Right hindlimb (tissue), 1 donor: Measurements from ENCODE around the gene TMTC1.
A peak's percentile ranks its signal among the peaks of the same experiment; 100 is the strongest.
"Not testable (repeated sequence)": the region's sequence is repeated elsewhere in the genome, so short reads cannot be mapped to it uniquely, and the experiment has no call there.

Experiments
- DNase-seq: peaks from one replicate; pipeline ENCODE4 v3.0.0-alpha.2; 2018

TMTC1 gene

DNA sequence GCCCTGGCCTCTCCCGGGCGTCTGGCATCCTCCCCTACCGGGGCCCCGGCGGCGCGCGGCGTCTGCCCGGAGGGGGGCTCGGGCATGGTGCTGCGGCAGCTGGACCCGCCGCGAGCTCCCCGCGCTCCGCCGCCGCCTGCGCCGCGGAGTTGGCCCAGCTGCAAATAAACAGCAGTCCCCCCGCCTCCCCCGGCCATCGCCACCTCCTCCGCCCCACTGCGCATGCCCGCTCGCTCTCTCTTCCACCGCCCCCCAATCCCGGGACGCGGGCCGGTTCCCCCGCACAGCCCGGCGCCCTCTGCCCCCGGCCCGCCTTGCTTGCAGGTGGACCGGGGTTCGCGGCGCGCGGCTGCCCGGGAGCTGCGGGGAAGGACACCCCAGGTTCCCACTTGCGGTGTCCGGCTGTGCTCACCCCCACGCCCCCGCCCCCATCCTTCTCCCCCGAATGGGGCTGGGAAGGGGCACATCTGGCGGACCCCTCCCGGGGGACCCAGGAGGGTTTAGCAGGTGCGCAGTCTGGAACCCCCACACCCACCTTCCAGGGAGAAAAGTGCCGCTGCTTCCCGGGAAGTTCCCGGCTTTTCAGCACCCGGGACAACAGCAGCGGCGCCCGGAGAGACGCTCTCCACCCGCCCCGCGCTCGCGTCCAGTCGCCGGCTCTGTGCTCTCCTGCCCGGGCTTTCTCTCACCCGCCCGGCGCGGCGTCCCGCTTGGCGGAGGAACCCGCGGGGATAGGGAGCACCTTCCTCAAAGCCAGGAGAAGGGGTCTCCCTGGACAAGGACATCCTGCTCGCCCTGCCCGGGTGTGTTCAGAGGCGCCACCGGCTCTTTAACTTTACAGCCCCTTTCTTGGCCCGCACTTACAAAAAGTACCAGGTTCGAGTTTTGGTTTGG is at the start of gene TMTC1:
Gene TMTC1 (minus strand): TSS at position 170 of the 894 bp plus-strand sequence. CDS start 191 bp downstream, outside the sequence.
- peak; percentile 87 for DNase-seq

DNA sequence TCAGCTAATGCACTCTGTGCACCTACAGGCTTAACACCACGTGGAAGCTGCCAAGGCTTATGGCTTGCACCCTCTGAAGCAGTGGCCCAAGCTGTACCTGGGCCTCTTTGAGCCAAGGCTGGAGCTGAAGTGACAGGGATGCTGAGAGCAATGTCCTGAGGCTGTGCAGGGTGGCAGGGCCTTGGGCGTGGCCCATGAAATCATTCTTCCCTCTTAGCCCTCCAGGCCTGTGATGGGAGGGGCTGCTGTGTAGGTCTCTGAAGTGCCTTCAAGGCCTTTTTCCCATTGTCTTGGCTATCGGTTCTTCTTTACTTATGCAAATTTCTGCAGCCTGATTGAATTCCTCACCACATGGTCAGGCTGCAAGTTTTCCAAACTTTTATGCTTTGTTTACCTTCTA is 47.4 kb upstream of the TMTC1 start:
- DNase-seq: no peak

DNA sequence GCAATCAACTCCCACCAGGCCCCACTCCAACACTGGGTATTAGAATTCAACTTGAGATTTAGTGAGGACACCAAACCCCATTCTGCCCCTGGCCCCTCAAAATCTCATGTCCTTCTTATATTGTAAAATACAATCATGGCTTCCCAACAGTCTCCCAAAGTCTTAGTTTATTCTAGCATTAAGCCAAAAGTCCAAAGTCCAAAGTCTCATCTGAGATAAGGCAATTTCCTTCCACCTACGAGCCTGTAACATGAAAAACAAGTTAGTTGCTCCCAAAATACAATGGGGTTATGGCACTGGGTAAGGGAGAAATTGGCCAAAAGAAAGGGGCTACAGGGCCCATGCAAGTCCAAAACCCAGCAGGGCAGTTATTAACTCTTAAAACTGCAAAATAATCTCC is 46.6 kb upstream of the TMTC1 start:
- DNase-seq: no peak

DNA sequence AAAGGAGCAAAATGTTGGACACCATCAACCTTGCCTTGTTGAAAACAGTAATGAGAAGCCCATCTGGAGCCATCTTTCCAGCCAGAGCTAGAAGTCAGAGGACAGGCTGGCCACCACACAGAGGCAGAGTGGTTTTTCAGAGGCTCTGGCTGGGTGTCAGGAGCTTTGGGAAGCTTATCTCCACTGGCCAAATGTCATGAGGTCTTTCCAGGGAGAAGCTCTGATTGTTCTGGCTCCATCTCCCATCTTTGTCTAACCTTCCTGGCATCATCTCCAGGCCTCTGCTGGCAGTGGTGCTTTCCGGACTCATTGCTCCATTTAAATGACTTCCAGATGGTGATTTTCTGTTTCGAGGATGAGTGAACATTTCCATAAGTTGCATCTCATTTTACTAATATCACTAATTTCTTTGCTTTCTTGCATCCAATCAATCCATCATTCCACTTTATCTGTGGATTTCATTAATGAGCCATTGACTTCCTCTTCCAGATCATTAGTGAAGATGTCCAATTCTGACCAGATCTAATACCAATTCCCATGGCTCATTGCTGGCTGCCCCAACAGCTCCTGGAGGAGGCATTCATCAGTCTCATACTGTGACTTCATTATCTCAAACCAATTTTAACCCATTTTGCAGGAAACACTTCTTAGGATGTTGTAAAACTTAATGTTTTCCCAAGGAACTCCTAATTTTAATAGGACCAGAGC is 35.3 kb upstream of the TMTC1 start:
- peak; percentile 73 for DNase-seq

DNA sequence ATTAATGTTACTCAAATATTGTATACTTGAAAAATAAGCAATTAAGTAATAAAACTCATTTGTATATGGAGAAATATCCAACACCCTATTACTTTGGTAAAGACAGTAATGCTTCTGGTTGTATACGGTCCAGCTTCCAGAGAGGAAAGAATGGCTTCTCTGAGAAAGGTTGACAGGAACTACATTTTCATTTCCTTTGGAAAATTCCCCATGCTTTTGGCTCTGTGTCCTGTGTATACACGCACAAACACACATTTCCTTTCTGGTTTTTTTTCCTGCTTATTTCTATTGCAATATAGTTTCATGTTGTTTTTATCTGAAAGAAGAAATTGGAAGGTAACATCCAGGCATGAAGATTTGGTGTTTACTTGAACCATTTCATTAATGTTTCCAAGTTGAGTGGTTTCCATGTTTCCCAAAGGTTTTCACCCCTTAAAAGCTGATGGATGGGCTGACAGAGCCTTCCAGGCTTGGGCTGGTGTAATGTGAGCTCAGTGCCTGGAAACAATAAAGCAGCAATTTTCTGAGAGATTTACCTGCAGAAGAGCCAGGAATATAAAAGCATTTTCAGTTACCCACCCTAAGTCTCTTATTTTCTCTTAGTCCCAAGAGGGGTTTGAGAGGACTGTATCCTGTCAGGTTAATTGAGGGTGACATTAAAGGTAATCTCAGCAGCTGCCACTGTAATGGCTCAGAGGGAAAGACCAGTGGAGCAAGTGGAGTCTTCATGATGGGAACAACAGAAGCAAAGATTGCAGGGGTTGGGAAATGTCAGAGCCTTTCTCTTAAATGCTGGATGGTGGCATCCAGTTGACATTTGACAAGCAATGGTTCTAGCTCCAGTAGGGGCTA is 33.4 kb upstream of the TMTC1 start:
- no peak for DNase-seq

DNA sequence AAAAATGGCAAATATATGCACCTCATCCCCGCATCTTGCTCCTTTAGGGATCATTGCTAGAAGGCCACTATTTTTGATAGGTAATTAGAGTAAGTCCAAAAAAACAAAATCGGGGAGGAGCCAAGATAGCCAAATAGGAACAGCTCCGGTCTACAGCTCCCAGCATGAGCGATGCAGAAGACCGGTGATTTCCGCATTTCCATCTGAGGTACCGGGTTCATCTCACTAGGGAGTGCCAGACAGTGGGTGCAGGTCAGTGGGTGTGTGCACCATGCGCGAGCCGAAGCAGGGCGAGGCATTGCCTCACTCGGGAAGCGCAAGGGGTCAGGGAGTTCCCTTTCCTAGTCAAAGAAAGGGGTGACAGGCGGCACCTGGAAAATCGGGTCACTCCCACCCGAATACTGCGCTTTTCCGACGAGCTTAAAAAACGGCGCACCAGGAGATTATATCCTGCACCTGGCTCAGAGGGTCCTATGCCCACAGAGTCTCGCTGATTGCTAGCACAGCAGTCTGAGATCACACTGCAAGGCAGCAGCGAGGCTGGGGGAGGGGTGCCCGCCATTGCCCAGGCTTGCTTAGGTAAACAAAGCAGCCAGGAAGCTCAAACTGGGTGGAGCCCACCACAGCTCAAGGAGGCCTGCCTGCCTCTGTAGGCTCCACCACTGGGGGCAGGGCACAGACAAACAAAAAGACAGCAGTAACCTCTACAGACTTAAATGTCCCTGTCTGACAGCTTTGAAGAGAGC is 26.0 kb upstream of the TMTC1 start:
- DNase-seq: not testable (repeated sequence)

DNA sequence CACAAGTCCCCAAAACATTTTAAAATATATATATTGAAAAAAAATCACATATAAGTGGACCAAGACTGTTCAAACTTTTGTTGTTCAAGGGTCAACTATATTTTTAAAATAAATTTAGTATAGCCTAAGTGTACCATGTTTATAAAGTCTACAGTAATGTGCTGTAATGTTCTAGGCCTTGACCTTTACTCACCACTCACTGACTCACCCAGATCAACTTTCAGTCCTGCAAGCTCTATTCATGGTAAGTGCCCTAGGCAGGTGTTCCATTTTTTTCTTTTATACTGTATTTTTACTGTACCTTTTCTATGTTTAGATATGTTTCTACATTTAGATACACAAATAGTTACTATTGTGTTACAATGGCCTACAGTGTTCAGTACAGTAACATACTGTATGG is 23.4 kb upstream of the TMTC1 start:
- DNase-seq: no peak

DNA sequence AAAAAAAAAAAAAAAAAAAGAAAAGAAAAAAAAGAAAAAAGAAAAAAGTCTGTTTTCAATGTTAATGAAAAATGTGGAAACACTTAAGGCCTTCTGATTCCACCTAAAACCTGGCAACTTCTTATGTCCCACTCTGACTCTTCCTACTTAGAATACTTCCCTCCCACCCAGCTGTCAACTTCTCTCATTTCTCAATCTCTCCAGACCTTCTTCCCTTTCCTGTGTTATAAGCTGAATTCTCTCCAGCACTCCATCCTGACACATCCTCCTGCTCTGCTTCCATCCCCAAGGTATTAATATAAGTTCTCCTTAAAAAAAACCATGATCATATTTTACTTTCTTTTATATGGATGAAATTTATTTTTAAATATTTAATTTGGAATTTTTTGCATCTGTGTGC is 20.3 kb upstream of the TMTC1 start:
- no peak for DNase-seq

DNA sequence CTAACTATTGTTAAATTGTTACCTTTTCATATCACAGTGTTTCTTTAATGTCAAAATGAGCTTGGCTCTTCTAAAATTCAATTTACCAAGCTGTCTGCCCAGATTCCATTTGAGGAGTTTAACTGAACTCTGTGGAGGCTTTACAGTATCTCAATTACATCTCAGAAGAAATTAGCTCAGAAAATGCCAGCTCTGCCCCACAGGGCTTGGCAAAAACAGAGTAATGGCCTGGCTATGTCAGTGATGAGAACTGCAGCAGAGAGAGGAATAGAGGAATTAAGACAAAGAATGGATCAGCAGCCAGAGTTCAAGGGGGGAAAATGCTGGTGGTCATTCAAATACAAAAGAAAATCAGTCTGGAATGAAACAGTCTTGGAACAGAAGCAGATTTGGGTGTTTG is 15.8 kb upstream of the TMTC1 start:
- DNase-seq: no peak

DNA sequence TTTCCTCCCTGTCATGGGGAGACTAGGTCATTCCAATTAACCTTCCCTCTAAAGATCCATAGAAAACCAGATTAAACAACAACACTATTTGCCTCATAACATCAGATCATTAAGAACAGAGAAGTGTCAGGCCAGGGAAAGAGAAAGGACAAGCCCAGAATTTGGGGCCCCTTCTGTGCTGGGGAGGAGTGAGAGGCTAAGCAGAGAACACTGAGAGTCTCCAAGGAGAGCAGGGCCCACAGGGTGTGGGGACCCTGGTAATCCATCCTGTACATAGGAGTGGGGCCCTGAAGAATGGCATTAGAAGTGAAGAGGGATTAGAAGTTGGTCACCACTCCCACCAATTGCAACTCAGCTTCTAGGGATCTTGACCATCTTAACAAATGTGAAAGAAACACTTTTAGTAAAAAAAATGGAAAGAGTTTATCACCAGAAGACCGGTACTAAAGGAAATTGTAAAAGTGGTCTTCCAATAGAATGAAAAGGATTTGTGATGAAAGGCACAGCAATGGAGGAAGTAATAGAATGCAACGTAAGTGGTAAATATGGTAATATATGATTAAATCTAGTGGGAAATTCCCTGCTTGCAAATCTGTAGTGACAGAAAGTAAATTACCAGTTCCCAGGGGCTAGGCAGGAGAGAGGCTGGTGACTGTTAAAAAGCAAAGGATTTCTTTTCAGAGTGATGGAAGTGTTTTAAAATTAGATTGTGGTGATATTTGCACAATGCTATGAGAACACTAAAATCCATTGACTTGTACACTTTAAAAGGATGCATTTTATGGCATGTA is 14.0 kb upstream of the TMTC1 start:
- no peak for DNase-seq

DNA sequence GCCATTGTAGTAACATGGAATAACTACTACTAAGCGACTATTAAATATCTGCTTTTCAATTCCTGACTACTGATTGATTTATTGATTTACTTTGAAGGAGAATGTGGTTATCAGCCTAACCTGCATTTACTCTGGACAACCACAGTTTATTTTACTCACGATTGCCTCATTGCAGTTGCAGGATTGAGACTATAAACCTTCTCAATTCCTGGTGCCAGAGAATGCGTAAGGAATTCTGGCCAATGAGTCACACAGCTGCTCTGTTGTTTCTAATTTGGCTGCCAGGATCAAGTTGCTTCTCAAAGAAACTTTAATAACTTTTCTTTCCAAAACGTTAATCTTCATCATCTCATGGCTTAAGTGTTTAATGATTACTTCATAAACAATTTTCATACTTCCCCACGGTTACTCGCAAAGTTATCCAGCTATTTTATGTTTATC is 13.1 kb upstream of the TMTC1 start:
- DNase-seq: peak; percentile 68

DNA sequence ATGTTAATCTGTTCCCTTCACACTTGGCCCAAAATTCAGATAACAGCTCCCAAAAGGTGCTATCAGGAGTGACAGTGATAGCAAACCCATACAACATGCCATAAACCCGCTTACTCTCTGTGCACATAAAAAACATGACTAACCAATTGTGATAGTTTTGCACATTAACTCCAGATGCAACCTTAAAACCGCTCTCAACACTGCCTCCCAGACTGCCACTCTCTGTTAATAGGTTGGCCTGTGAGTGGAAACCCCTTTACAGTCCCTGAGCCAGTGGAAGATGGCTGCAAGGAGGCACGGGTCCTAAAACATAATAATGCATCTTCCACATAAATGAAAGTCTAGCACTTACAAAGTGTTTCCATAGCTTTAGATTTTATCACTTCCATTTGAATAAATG is 12.0 kb upstream of the TMTC1 start:
- no peak for DNase-seq

DNA sequence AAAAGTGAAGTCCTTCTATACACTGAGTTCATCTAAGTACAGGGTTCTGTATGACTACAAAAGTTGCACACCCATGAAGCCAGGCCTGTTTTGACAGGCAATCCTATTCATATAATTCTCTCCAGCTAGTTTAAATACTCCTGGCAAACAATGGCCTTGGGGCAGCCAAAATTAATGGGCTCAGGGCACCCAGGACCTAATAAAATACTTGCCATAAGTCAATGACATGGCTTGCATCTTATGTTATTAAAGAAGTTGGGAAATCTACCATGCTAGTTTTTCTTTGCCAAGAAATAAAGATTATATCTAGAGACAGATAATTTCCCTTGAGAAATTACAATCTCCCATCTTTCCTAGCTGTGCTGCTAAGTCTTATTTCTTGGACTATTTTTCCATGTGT is 11.1 kb upstream of the TMTC1 start:
- DNase-seq: no peak

DNA sequence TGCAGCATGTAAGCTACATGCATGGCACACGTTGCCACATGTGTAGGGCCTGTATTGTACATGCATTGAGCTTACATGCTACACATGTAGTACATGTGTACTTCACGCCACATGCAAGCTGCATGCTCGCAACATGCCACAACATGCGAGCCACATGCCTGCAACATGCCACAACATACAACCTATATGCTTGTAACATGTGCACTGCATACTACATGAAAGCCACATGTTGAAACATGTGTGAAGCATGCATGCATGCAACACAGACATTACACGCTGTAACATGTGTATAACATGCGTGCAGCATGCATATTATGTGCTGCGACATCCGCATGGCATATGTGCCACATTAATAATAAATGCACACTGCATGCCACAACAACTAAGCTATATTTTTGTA is 9.1 kb upstream of the TMTC1 start:
- no peak for DNase-seq

DNA sequence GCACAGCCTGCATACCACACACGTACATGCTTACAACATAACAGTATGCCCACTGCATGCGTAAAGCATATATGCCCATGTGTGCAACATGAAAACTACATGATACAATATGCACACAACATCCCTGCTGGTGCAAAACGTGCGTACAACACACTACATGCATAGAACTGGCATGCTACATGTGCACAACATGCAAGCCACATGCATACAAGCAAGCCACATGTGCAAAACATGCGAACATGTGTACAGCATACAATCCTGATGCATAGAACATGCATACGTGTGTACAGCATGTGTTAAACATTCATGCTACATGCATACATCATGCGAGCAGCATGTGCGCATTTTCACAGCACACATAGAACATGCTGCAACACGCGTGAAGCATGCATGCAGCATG is 8.4 kb upstream of the TMTC1 start:
- DNase-seq: no peak

DNA sequence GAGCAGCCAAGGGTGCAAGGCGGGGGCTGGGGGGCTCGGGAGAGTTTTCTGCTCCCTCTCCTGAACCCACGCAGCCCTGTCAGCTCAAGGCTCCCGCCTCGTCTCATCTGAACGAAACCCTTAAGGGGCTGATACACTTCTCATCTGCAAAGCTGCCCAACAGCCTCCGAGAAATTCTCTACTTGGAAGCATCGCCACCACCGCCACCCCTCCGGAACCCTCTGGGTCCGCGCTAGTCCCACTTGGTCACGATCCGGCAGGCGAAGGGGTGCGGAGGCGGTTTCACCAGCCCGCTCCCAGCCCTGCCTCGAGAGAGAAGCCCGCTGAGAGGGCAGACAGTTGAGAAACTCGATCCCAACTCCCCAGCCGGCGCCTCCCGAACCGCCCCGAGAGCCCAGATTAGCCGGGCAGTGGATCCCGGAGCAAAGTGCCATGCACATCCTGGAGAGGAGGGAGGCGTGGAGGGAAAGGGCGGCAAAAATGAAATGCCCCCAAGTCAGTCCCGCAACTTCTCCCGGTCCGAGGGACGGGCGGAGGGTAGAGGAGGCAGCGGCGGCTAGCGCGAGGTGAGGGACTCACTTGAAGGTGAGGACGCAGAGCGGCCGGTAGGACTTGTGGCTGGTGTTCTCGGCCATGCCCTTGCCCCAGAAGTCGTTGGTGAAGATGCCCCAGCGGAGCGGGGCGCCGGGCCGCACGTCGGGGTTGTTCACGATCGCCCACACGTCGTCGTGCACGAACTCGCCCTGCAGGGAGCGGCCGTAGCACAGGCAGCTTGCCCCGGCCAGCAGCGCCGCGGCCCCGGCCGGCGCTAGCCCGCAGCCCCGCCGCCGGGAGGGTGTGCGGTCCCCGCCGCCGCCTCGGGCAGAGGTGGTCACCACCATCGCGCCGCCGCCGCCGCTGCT is 620 bp downstream of the TMTC1 start:
- DNase-seq: peak; percentile 53

DNA sequence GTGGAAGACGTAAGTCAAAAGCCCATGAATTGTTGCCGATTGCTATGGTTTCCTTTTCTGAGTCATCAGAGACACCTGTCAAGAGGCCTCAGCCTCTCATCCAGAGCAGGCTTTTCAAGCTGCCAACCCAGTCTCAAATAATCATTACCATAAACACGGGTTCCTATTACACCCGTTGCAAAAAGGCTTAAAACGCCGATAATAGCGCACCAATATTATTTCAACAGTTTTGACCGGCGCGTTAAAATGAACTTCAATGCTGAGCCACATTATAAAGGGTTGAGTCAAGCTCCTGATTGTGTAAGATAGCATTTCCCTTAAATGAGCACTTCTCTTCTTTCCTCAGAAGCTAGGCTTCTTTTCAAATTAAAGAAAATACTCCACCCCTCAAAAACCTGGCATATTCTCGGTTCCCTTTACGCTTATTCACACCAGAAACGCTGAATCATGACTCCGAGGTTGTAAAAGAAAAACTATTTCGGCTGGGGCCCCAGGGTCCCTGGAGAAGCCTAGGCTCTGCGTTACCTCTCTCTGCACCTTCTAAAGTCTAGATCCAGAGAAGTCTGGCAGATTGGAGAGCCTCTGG is 1.4 kb downstream of the TMTC1 start:
- DNase-seq: peak; percentile 29

DNA sequence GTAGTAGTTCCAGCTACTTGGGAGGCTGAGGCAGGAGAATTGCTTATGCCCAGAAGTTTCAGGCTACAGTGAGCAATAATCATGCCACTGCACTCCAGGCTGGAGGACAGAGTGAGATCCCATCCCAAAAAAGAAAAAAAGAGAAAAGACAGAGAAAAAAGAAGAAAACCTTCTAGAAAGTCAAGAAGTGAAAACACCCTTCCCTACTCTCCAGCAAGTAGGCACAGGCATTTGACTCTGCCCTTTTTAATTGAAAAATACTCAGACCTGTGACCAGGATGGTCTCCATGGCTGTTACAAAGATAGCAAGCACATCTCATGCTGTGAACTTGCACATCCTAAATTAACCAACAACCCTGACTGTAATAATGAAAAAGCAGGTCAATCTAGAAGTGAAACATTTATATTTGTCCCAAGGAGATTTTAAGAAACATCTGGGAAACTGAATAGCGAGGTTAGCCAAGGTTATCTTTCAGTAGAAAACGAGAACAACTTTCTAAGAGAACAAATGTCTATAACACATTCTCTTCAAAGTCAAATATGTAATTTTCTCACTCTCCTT is 2.0 kb downstream of the TMTC1 start:
- no peak for DNase-seq

DNA sequence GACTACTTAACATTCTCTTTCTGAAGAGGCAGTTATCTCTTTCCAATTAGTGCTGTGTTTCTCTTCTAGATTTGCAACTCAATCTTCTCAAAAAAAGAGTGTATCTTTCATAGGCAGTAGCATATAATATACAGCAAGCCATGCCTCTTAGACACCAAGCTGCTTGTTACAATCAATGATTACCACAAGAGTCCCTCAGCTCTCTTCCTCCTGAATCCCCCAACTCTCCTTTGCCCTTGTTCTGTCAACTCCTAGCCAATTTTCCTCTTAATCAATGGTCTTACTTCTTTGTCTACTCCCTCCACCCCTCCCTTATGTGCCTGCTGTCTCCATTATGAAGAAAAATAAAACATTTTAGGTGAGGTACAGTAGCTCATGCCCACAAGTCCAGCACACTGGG is 2.6 kb downstream of the TMTC1 start:
- DNase-seq: no peak

DNA sequence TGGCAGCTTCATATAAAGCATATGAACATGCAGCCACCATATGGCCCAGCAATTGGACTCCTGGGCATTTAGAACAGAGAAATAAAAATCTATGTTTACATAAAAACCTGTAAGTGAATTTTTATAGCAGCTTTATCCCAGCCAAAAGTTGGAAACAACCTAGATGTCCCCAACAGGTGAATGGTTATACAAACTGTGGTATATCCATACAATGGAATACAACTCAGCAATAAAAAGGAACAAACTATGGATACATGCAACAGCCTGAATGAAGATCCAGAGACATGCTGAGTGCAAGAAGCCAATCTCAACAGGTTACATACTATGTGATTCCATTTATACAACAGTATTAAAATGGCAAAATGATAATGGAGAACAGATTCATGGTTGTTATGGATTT is 3.7 kb downstream of the TMTC1 start:
- no peak for DNase-seq
